Smooth muscle cell (in vitro differentiated cells): ENCODE data around the gene PHF20. TPM values are rescaled to one million over a fixed set of nuclear protein-coding genes. Genes with fewer than 3 reads are reported as not detected.

ENCODE experiments used
- DNase-seq: peaks from one replicate; lab custom pipeline; 2025; ENCODE audit not compliant: unreplicated experiment; lab: John Stamatoyannopoulos, UW
- H2AFZ ChIP-seq: fragments of 200-600 bp; sonication (generic); 2 replicates; pipeline ENCODE4 v1.6.0; 2016; ENCODE audit warnings: antibody characterized with exemption, low read depth, mild to moderate bottlenecking
- H3F3A ChIP-seq: fragments of 200-600 bp; sonication (generic); 2 replicates; pipeline ENCODE4 v1.6.0; 2017; ENCODE audit warnings: antibody characterized with exemption, low read depth
- H3K27ac ChIP-seq: fragments of 200-600 bp; sonication (generic); 2 replicates; pipeline ENCODE4 v1.5.1; 2016; ENCODE audit warnings: low read depth, mild to moderate bottlenecking
- H3K27me3 ChIP-seq: fragments of 200-600 bp; sonication (generic); 2 replicates; pipeline ENCODE4 v1.6.1; 2016; ENCODE audit warnings: low read depth, mild to moderate bottlenecking
- H3K36me3 ChIP-seq: fragments of 200-600 bp; sonication (generic); 2 replicates; pipeline ENCODE4 v1.5.1; 2016; ENCODE audit warnings: low read depth
- H3K4me1 ChIP-seq: fragments of 200-600 bp; sonication (generic); 2 replicates; pipeline ENCODE4 v1.5.1; 2016; ENCODE audit warnings: low read depth
- H3K4me2 ChIP-seq: fragments of 200-600 bp; sonication (generic); 2 replicates; pipeline ENCODE4 v1.6.0; 2016; ENCODE audit warnings: mild to moderate bottlenecking
- H3K4me3 ChIP-seq: fragments of 200-600 bp; sonication (generic); 2 replicates; pipeline ENCODE4 v1.5.1; 2016; ENCODE audit warnings: mild to moderate bottlenecking
- H3K79me2 ChIP-seq: fragments of 200-600 bp; sonication (generic); 2 replicates; pipeline ENCODE4 v1.6.0; 2016; ENCODE audit warnings: low read depth, mild to moderate bottlenecking
- H3K9ac ChIP-seq: fragments of 200-600 bp; sonication (generic); 2 replicates; pipeline ENCODE4 v1.6.0; 2016; ENCODE audit warnings: low read depth
- H3K9me3 ChIP-seq: fragments of 200-600 bp; sonication (generic); replicated peaks from 2 replicates; pipeline ENCODE4 v1.5.1; 2016; ENCODE audit warnings: low read depth
- H4K20me1 ChIP-seq: fragments of 200-600 bp; sonication (generic); 2 replicates; pipeline ENCODE4 v1.6.0; 2016; ENCODE audit warnings: low read depth
- CTCF ChIP-seq: fragments of 200-600 bp; sonication (generic); IDR thresholded peaks from 2 replicates; pipeline ENCODE4 v1.5.1; 2017; ENCODE audit warnings: borderline replicate concordance, mild to moderate bottlenecking, antibody characterized with exemption; ENCODE audit not compliant: insufficient read depth, poor library complexity, severe bottlenecking
- WGBS: methylation state at CpG from one replicate; pipeline ENCODE4 v1.1.7; 2016; ENCODE audit warnings: low lambda C conversion rate; 5-methylcytosine and 5-hydroxymethylcytosine counted together
- polyA plus RNA-seq: library from polyadenylated mRNA; unstranded; fragments of >200 nt; fragmentation: Nextera tagmentation; extraction: Ambion mirVana; gene quantifications from 2 replicates; pipeline ENCODE4 v1.2.1, GENCODE V29; 2016
- total RNA-seq: library from RNA; depleted of rRNA; stranded (reverse); fragments of >200 nt; gene quantifications from 2 replicates; pipeline ENCODE4 v1.2.3, GENCODE V29; 2014

Gene PHF20
- total and polyA plus RNA-seq, 2 experiments from 2014 or later, result 23.3 to 27.4 TPM

GRCh38 chr20:35823147-35823546 lies 51.3 kb downstream of the PHF20 start:
- H4K20me1 ChIP-seq, result peaks cover 43% of the 10 kb centered on the region
- H3K27ac ChIP-seq, result no peak overlapping the region
- no peak overlapping the region for H3K4me2 ChIP-seq
- H3K4me1 ChIP-seq, result no peaks in the 10 kb centered on the region
- H2AFZ ChIP-seq, result no peak overlapping the region
- no peaks in the 10 kb centered on the region for H3K27me3 ChIP-seq
- DNase-seq, result no peak
- H3K4me3 ChIP-seq, result no peak overlapping the region
- H3K36me3 ChIP-seq, result no peaks in the 10 kb centered on the region
- H3K9me3 ChIP-seq, result no peaks in the 10 kb centered on the region
- H3K79me2 ChIP-seq, result peaks cover 18% of the 10 kb centered on the region
- no peak overlapping the region for H3K9ac ChIP-seq
- no peak for TF ChIP-seq CTCF
- peaks cover 6% of the 10 kb centered on the region for H3F3A ChIP-seq
- 58% methylated on average over 6 of the region's 6 CpGs for WGBS

- H3K9ac ChIP-seq, result no peak overlapping the region
- no peak overlapping the region for H2AFZ ChIP-seq
- no peak for DNase-seq
- TF ChIP-seq CTCF, result no peak
- H3K27me3 ChIP-seq, result no peaks in the 10 kb centered on the region
- no peaks in the 10 kb centered on the region for H3K9me3 ChIP-seq
- H3K79me2 ChIP-seq, result peaks cover 18% of the 10 kb centered on the region
- H3K4me2 ChIP-seq, result no peak overlapping the region
- WGBS, result 86% methylated on average over 2 of the region's 2 CpGs
- no peak overlapping the region for H3K4me3 ChIP-seq
- no peaks in the 10 kb centered on the region for H3K4me1 ChIP-seq
- H3K36me3 ChIP-seq, result no peaks in the 10 kb centered on the region
- H3K27ac ChIP-seq, result no peak overlapping the region
- peaks cover 48% of the 10 kb centered on the region for H4K20me1 ChIP-seq
- H3F3A ChIP-seq, result peaks cover 6% of the 10 kb centered on the region
These were observed 52.1 kb downstream of the PHF20 start for GRCh38 chr20:35823937-35824336.

GRCh38 chr20:35826397-35826998 lies 54.7 kb downstream of the PHF20 start:
- Histone ChIP-seq H3K4me2 (no peak overlapping the region), H3F3A (no peaks in the 10 kb centered on the region), H3K79me2 (peaks cover 22% of the 10 kb centered on the region), H4K20me1 (peaks cover 35% of the 10 kb centered on the region), H3K4me3 (no peak overlapping the region), H3K27ac (no peak overlapping the region), H2AFZ (no peak overlapping the region), H3K9ac (no peak overlapping the region), H3K9me3 (no peaks in the 10 kb centered on the region), H3K36me3 (no peaks in the 10 kb centered on the region), H3K4me1 (no peaks in the 10 kb centered on the region), H3K27me3 (no peaks in the 10 kb centered on the region)
- 100% methylated on average over 1 of the region's 1 CpG for WGBS
- DNase-seq, result no peak
- no peak for TF ChIP-seq CTCF

- no peak overlapping the region for H3K4me3 ChIP-seq
- no peak overlapping the region for H3K27ac ChIP-seq
- H3K79me2 ChIP-seq, result peaks cover 35% of the 10 kb centered on the region
- DNase-seq, result no peak
- H3F3A ChIP-seq, result no peaks in the 10 kb centered on the region
- no peak for TF ChIP-seq CTCF
- H3K9ac ChIP-seq, result no peak overlapping the region
- H3K27me3 ChIP-seq, result no peaks in the 10 kb centered on the region
- no peaks in the 10 kb centered on the region for H3K4me1 ChIP-seq
- H3K36me3 ChIP-seq, result no peaks in the 10 kb centered on the region
- H3K4me2 ChIP-seq, result no peak overlapping the region
- H2AFZ ChIP-seq, result no peak overlapping the region
- no peaks in the 10 kb centered on the region for H3K9me3 ChIP-seq
- peaks cover 38% of the 10 kb centered on the region for H4K20me1 ChIP-seq
- WGBS, result 79% methylated on average over 3 of the region's 3 CpGs
These were observed 56.6 kb downstream of the PHF20 start for GRCh38 chr20:35828434-35828833.
